H9 (cell line): ENCODE measurements around the gene TMEM151A. TPM values are rescaled to one million over a fixed set of nuclear protein-coding genes. Genes with fewer than 3 reads are reported as not detected.

Experiments
- DNase-seq: peaks from one replicate; pipeline ENCODE4 v3.0.0-alpha.2; 2017
- H2AFZ ChIP-seq: one replicate; pipeline ENCODE4 v1.6.1; 2013; ENCODE audit warnings: mild to moderate bottlenecking, low read length, control low read depth, moderate library complexity
- H2AK5ac ChIP-seq: 2 replicates; pipeline ENCODE4 v1.6.1; 2013; ENCODE audit warnings: low read length, control low read depth, mixed read lengths; ENCODE audit not compliant: insufficient read length
- H2BK120ac ChIP-seq: one replicate; pipeline ENCODE4 v1.6.1; 2013; ENCODE audit warnings: low read depth, mild to moderate bottlenecking, low read length, control low read depth, inconsistent platforms; ENCODE audit not compliant: poor library complexity, severe bottlenecking
- H2BK12ac ChIP-seq: 2 replicates; pipeline ENCODE4 v1.6.1; 2013; ENCODE audit warnings: low read length, control low read depth, mixed read lengths, low read depth; ENCODE audit not compliant: insufficient read length
- H2BK15ac ChIP-seq: 2 replicates; pipeline ENCODE4 v1.6.1; 2013; ENCODE audit warnings: low read depth, low read length, control low read depth
- H2BK20ac ChIP-seq: one replicate; pipeline ENCODE4 v1.6.1; 2013; ENCODE audit warnings: low read depth, mild to moderate bottlenecking, low read length, control low read depth, inconsistent platforms; ENCODE audit not compliant: poor library complexity, severe bottlenecking
- H2BK5ac ChIP-seq: 2 replicates; pipeline ENCODE4 v1.6.1; 2013; ENCODE audit warnings: low read length, control low read depth, mixed read lengths; ENCODE audit not compliant: insufficient read length
- H3K14ac ChIP-seq: 2 replicates; pipeline ENCODE4 v1.6.1; 2013; ENCODE audit warnings: low read length, control low read depth; ENCODE audit not compliant: insufficient read depth
- H3K18ac ChIP-seq: 2 replicates; pipeline ENCODE4 v1.6.1; 2013; ENCODE audit warnings: low read depth, mild to moderate bottlenecking, mixed read lengths, low read length, control low read depth; ENCODE audit not compliant: insufficient read length
- H3K23ac ChIP-seq: 2 replicates; pipeline ENCODE4 v1.6.1; 2013; ENCODE audit warnings: low read length, control low read depth, mixed read lengths, low read depth; ENCODE audit not compliant: insufficient read length
- H3K23me2 ChIP-seq: 2 replicates; pipeline ENCODE4 v1.6.1; 2013; ENCODE audit warnings: low read depth, mild to moderate bottlenecking, mixed read lengths, low read length, control low read depth; ENCODE audit not compliant: insufficient read length, poor library complexity, severe bottlenecking
- H3K27ac ChIP-seq: 2 replicates; pipeline ENCODE4 v1.5.1; 2013; ENCODE audit warnings: low read length, control low read depth, mixed read lengths, low read depth; ENCODE audit not compliant: insufficient read length
- H3K27me3 ChIP-seq: 2 replicates; pipeline ENCODE4 v1.6.1; 2013; ENCODE audit warnings: low read length, control low read depth, inconsistent platforms; ENCODE audit not compliant: insufficient read depth
- H3K4ac ChIP-seq: 2 replicates; pipeline ENCODE4 v1.6.1; 2013; ENCODE audit warnings: low read depth, mild to moderate bottlenecking, control low read depth, inconsistent platforms, low read length, moderate library complexity
- H3K4me1 ChIP-seq: 2 replicates; pipeline ENCODE4 v1.6.1; 2013; ENCODE audit warnings: low read length, control low read depth, inconsistent platforms; ENCODE audit not compliant: insufficient read depth
- H3K4me2 ChIP-seq: 2 replicates; pipeline ENCODE4 v1.6.1; 2013; ENCODE audit warnings: low read length, control low read depth, mixed read lengths; ENCODE audit not compliant: insufficient read length, insufficient read depth
- H3K56ac ChIP-seq: 2 replicates; pipeline ENCODE4 v1.6.1; 2013; ENCODE audit warnings: low read depth, mild to moderate bottlenecking, mixed read lengths, low read length, control low read depth; ENCODE audit not compliant: insufficient read length
- H3K79me1 ChIP-seq: 2 replicates; pipeline ENCODE4 v1.6.1; 2013; ENCODE audit warnings: low read depth, mild to moderate bottlenecking, moderate library complexity, low read length, control low read depth, inconsistent platforms; ENCODE audit not compliant: insufficient read depth, poor library complexity, severe bottlenecking
- H3K79me2 ChIP-seq: 2 replicates; pipeline ENCODE4 v1.6.1; 2013; ENCODE audit warnings: low read length, control low read depth, inconsistent platforms; ENCODE audit not compliant: insufficient read depth
- H3K9ac ChIP-seq: 2 replicates; pipeline ENCODE4 v1.6.1; 2013; ENCODE audit warnings: low read length, control low read depth, mixed read lengths; ENCODE audit not compliant: insufficient read length; ENCODE audit errors: extremely low read depth
- H3K9me3 ChIP-seq: one replicate; pipeline ENCODE4 v1.6.1; 2013; ENCODE audit warnings: low read depth, low read length, inconsistent platforms; ENCODE audit not compliant: control insufficient read depth
- H3T11ph ChIP-seq: one replicate; pipeline ENCODE4 v1.6.1; 2013; ENCODE audit warnings: mild to moderate bottlenecking, low read length, control low read depth, inconsistent platforms
- H4K20me1 ChIP-seq: one replicate; pipeline ENCODE4 v1.6.1; 2013; ENCODE audit not compliant: control insufficient read depth, insufficient read length, insufficient read depth
- H4K5ac ChIP-seq: 2 replicates; pipeline ENCODE4 v1.6.1; 2013; ENCODE audit warnings: low read depth, mild to moderate bottlenecking, mixed read lengths, low read length, control low read depth; ENCODE audit not compliant: insufficient read length
- H4K8ac ChIP-seq: replicated peaks from 2 replicates; pipeline ENCODE4 v1.6.1; 2013; ENCODE audit warnings: low read length, control low read depth, mixed read lengths, low read depth; ENCODE audit not compliant: insufficient read length
- H4K91ac ChIP-seq: 2 replicates; pipeline ENCODE4 v1.6.1; 2013; ENCODE audit warnings: low read depth, mild to moderate bottlenecking, moderate library complexity, mixed read lengths, low read length, control low read depth; ENCODE audit not compliant: insufficient read length
- H3K27ac Mint-ChIP-seq, 3 experiments: 2 replicates in 2 of 3; 3 replicates in 1 of 3; pipeline ENCODE4 v1.8.0; 2020 to 2021; ENCODE audit warnings: mixed read lengths in 3 of 3, mild to moderate bottlenecking in 1 of 3, moderate library complexity in 1 of 3
- H3K27me3 Mint-ChIP-seq: 2 replicates; pipeline ENCODE4 v1.8.0; 2021; ENCODE audit warnings: low read depth, mild to moderate bottlenecking, moderate library complexity, mixed read lengths
- H3K36me3 Mint-ChIP-seq, 3 experiments: 2 replicates in 2 of 3; 3 replicates in 1 of 3; pipeline ENCODE4 v1.8.0; 2020 to 2021; ENCODE audit warnings: low read depth in 3 of 3, mixed read lengths in 3 of 3; ENCODE audit not compliant: insufficient read depth in 1 of 3
- H3K4me1 Mint-ChIP-seq, 2 experiments: 2 replicates each; pipeline ENCODE4 v1.8.0; 2020; ENCODE audit warnings: mixed read lengths in 2 of 2
- H3K4me3 Mint-ChIP-seq, 2 experiments: 2 replicates in 1 of 2; 3 replicates in 1 of 2; pipeline ENCODE4 v1.8.0; 2020 to 2021; ENCODE audit warnings: mild to moderate bottlenecking in 2 of 2, mixed read lengths in 2 of 2, moderate library complexity in 1 of 2
- H3K9me3 Mint-ChIP-seq, 2 experiments: 2 replicates in 1 of 2; 3 replicates in 1 of 2; pipeline ENCODE4 v1.8.0; 2020; ENCODE audit warnings: mild to moderate bottlenecking in 2 of 2, mixed read lengths in 2 of 2, moderate library complexity in 1 of 2
- WGBS: extraction: QIAGEN DNeasy Blood & Tissue Kit; methylation state at CpG from one replicate; pipeline ENCODE4 v1.1.7; 2013; ENCODE audit warnings: missing lambda C conversion rate, low lambda C conversion rate, mixed read lengths; ENCODE audit not compliant: insufficient read length; ENCODE audit errors: extremely low coverage; 5-methylcytosine and 5-hydroxymethylcytosine counted together
- total RNA-seq: library from RNA; stranded (reverse); gene quantifications from 2 replicates; pipeline ENCODE4 v1.2.1, GENCODE V29; 2021
- TF ChIP-seq, protein P1 (sequence below): fragments of 200-600 bp; sonication (generic); conservative IDR thresholded peaks from 3 replicates; pipeline ENCODE4 v1.8.0; 2021; ENCODE audit warnings: antibody characterized with exemption, mild to moderate bottlenecking

TMEM151A gene
- total RNA-seq, 1 experiment from 2014 or later, result 1.2 TPM

DNA sequence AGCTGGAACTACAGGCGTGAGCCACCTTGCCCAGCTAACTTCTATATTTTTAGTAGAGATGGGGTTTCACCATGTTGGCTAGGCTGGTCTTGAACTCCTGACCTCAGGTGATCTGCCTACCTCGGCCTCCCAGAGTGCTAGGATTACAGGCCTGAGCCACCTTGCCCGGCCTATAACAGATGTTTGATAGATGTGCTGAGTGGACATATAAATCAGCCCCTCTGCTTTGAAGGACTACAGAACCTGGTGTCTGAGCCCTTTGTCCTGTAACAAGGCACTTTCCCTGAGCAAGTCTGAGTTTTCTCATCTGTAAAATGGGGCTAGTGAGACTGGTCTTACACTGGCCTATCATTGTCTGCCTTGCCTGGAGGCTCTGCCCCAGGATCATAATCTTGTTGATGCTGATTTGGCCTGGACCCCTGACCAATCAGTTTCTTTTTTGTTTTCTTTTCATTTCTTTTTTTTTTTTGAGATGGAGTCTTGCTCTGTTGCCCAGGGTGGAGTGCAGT, 37.5 kb downstream of the TMEM151A start:
- Histone ChIP-seq H2BK5ac (no peak overlapping the region), H2AK5ac (no peak overlapping the region), H3K79me1 (no peaks in the 10 kb centered on the region), H4K91ac (no peak overlapping the region), H3K14ac (no peak overlapping the region), H3K9me3 (no peaks in the 10 kb centered on the region), H4K5ac (no peak overlapping the region), H2BK20ac (no peak overlapping the region), H4K8ac (no peak overlapping the region), H3K23me2 (no peaks in the 10 kb centered on the region), H3K56ac (no peak overlapping the region), H3K4ac (no peak overlapping the region), H4K20me1 (no peaks in the 10 kb centered on the region), H3T11ph (no peak overlapping the region), H2BK15ac (no peak overlapping the region), H3K23ac (no peak overlapping the region), H2BK120ac (no peak overlapping the region), H3K18ac (no peak overlapping the region), H3K9ac (no peak overlapping the region), H3K79me2 (no peaks in the 10 kb centered on the region), H3K4me1 (0 out of 2 replicates have a peak, but pooled peaks cover 3% of the 10 kb centered on the region), H3K27ac (no peak overlapping the region), H3K4me2 (no peak overlapping the region), H2BK12ac (no peak overlapping the region), H2AFZ (no peak overlapping the region), H3K27me3 (no peaks in the 10 kb centered on the region)
- H3K9me3 Mint-ChIP-seq, result no peaks in the 10 kb centered on the region
- H3K36me3 Mint-ChIP-seq, result peaks cover 0 to 5% (median 0%) of the 10 kb centered on the region in 3 experiments; a peak in 3 of 7 replicates
- H3K4me3 Mint-ChIP-seq, result no peak overlapping the region; a peak in 1 of 5 replicates
- H3K27ac Mint-ChIP-seq, result no peak overlapping the region; a peak in 1 of 7 replicates
- DNase-seq, result no peak
- TF ChIP-seq, protein P1, sequence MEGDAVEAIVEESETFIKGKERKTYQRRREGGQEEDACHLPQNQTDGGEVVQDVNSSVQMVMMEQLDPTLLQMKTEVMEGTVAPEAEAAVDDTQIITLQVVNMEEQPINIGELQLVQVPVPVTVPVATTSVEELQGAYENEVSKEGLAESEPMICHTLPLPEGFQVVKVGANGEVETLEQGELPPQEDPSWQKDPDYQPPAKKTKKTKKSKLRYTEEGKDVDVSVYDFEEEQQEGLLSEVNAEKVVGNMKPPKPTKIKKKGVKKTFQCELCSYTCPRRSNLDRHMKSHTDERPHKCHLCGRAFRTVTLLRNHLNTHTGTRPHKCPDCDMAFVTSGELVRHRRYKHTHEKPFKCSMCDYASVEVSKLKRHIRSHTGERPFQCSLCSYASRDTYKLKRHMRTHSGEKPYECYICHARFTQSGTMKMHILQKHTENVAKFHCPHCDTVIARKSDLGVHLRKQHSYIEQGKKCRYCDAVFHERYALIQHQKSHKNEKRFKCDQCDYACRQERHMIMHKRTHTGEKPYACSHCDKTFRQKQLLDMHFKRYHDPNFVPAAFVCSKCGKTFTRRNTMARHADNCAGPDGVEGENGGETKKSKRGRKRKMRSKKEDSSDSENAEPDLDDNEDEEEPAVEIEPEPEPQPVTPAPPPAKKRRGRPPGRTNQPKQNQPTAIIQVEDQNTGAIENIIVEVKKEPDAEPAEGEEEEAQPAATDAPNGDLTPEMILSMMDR, result no peak
- H3K27me3 Mint-ChIP-seq, result peaks cover 10% of the 10 kb centered on the region
- no CpG with 5 or more reads among the region's 3 CpGs for WGBS
- peaks cover 9 to 18% of the 10 kb centered on the region in 2 experiments for H3K4me1 Mint-ChIP-seq
